H9 (cell line): Measurements from ENCODE around the gene PIM3. TPM values are rescaled to one million over a fixed set of nuclear protein-coding genes. Genes with fewer than 3 reads are reported as not detected.

Source experiments
- DNase-seq: peaks from one replicate; pipeline ENCODE4 v3.0.0-alpha.2; 2017
- H2AFZ ChIP-seq: one replicate; pipeline ENCODE4 v1.6.1; 2013; ENCODE audit warnings: mild to moderate bottlenecking, low read length, control low read depth, moderate library complexity
- H2AK5ac ChIP-seq: 2 replicates; pipeline ENCODE4 v1.6.1; 2013; ENCODE audit warnings: low read length, control low read depth, mixed read lengths; ENCODE audit not compliant: insufficient read length
- H2BK120ac ChIP-seq: one replicate; pipeline ENCODE4 v1.6.1; 2013; ENCODE audit warnings: low read depth, mild to moderate bottlenecking, low read length, control low read depth, inconsistent platforms; ENCODE audit not compliant: poor library complexity, severe bottlenecking
- H2BK12ac ChIP-seq: 2 replicates; pipeline ENCODE4 v1.6.1; 2013; ENCODE audit warnings: low read length, control low read depth, mixed read lengths, low read depth; ENCODE audit not compliant: insufficient read length
- H2BK15ac ChIP-seq: 2 replicates; pipeline ENCODE4 v1.6.1; 2013; ENCODE audit warnings: low read depth, low read length, control low read depth
- H2BK20ac ChIP-seq: one replicate; pipeline ENCODE4 v1.6.1; 2013; ENCODE audit warnings: low read depth, mild to moderate bottlenecking, low read length, control low read depth, inconsistent platforms; ENCODE audit not compliant: poor library complexity, severe bottlenecking
- H2BK5ac ChIP-seq: 2 replicates; pipeline ENCODE4 v1.6.1; 2013; ENCODE audit warnings: low read length, control low read depth, mixed read lengths; ENCODE audit not compliant: insufficient read length
- H3K14ac ChIP-seq: 2 replicates; pipeline ENCODE4 v1.6.1; 2013; ENCODE audit warnings: low read length, control low read depth; ENCODE audit not compliant: insufficient read depth
- H3K18ac ChIP-seq: 2 replicates; pipeline ENCODE4 v1.6.1; 2013; ENCODE audit warnings: low read depth, mild to moderate bottlenecking, mixed read lengths, low read length, control low read depth; ENCODE audit not compliant: insufficient read length
- H3K23ac ChIP-seq: 2 replicates; pipeline ENCODE4 v1.6.1; 2013; ENCODE audit warnings: low read length, control low read depth, mixed read lengths, low read depth; ENCODE audit not compliant: insufficient read length
- H3K23me2 ChIP-seq: 2 replicates; pipeline ENCODE4 v1.6.1; 2013; ENCODE audit warnings: low read depth, mild to moderate bottlenecking, mixed read lengths, low read length, control low read depth; ENCODE audit not compliant: insufficient read length, poor library complexity, severe bottlenecking
- H3K27ac ChIP-seq: 2 replicates; pipeline ENCODE4 v1.5.1; 2013; ENCODE audit warnings: low read length, control low read depth, mixed read lengths, low read depth; ENCODE audit not compliant: insufficient read length
- H3K27me3 ChIP-seq: 2 replicates; pipeline ENCODE4 v1.6.1; 2013; ENCODE audit warnings: low read length, control low read depth, inconsistent platforms; ENCODE audit not compliant: insufficient read depth
- H3K4ac ChIP-seq: 2 replicates; pipeline ENCODE4 v1.6.1; 2013; ENCODE audit warnings: low read depth, mild to moderate bottlenecking, control low read depth, inconsistent platforms, low read length, moderate library complexity
- H3K4me1 ChIP-seq: 2 replicates; pipeline ENCODE4 v1.6.1; 2013; ENCODE audit warnings: low read length, control low read depth, inconsistent platforms; ENCODE audit not compliant: insufficient read depth
- H3K4me2 ChIP-seq: 2 replicates; pipeline ENCODE4 v1.6.1; 2013; ENCODE audit warnings: low read length, control low read depth, mixed read lengths; ENCODE audit not compliant: insufficient read length, insufficient read depth
- H3K56ac ChIP-seq: 2 replicates; pipeline ENCODE4 v1.6.1; 2013; ENCODE audit warnings: low read depth, mild to moderate bottlenecking, mixed read lengths, low read length, control low read depth; ENCODE audit not compliant: insufficient read length
- H3K79me1 ChIP-seq: 2 replicates; pipeline ENCODE4 v1.6.1; 2013; ENCODE audit warnings: low read depth, mild to moderate bottlenecking, moderate library complexity, low read length, control low read depth, inconsistent platforms; ENCODE audit not compliant: insufficient read depth, poor library complexity, severe bottlenecking
- H3K79me2 ChIP-seq: 2 replicates; pipeline ENCODE4 v1.6.1; 2013; ENCODE audit warnings: low read length, control low read depth, inconsistent platforms; ENCODE audit not compliant: insufficient read depth
- H3K9ac ChIP-seq: 2 replicates; pipeline ENCODE4 v1.6.1; 2013; ENCODE audit warnings: low read length, control low read depth, mixed read lengths; ENCODE audit not compliant: insufficient read length; ENCODE audit errors: extremely low read depth
- H3K9me3 ChIP-seq: one replicate; pipeline ENCODE4 v1.6.1; 2013; ENCODE audit warnings: low read depth, low read length, inconsistent platforms; ENCODE audit not compliant: control insufficient read depth
- H3T11ph ChIP-seq: one replicate; pipeline ENCODE4 v1.6.1; 2013; ENCODE audit warnings: mild to moderate bottlenecking, low read length, control low read depth, inconsistent platforms
- H4K20me1 ChIP-seq: one replicate; pipeline ENCODE4 v1.6.1; 2013; ENCODE audit not compliant: control insufficient read depth, insufficient read length, insufficient read depth
- H4K5ac ChIP-seq: 2 replicates; pipeline ENCODE4 v1.6.1; 2013; ENCODE audit warnings: low read depth, mild to moderate bottlenecking, mixed read lengths, low read length, control low read depth; ENCODE audit not compliant: insufficient read length
- H4K8ac ChIP-seq: replicated peaks from 2 replicates; pipeline ENCODE4 v1.6.1; 2013; ENCODE audit warnings: low read length, control low read depth, mixed read lengths, low read depth; ENCODE audit not compliant: insufficient read length
- H4K91ac ChIP-seq: 2 replicates; pipeline ENCODE4 v1.6.1; 2013; ENCODE audit warnings: low read depth, mild to moderate bottlenecking, moderate library complexity, mixed read lengths, low read length, control low read depth; ENCODE audit not compliant: insufficient read length
- H3K27ac Mint-ChIP-seq, 3 experiments: 2 replicates in 2 of 3; 3 replicates in 1 of 3; pipeline ENCODE4 v1.8.0; 2020 to 2021; ENCODE audit warnings: mixed read lengths in 3 of 3, mild to moderate bottlenecking in 1 of 3, moderate library complexity in 1 of 3
- H3K27me3 Mint-ChIP-seq: 2 replicates; pipeline ENCODE4 v1.8.0; 2021; ENCODE audit warnings: low read depth, mild to moderate bottlenecking, moderate library complexity, mixed read lengths
- H3K36me3 Mint-ChIP-seq, 3 experiments: 2 replicates in 2 of 3; 3 replicates in 1 of 3; pipeline ENCODE4 v1.8.0; 2020 to 2021; ENCODE audit warnings: low read depth in 3 of 3, mixed read lengths in 3 of 3; ENCODE audit not compliant: insufficient read depth in 1 of 3
- H3K4me1 Mint-ChIP-seq, 2 experiments: 2 replicates each; pipeline ENCODE4 v1.8.0; 2020; ENCODE audit warnings: mixed read lengths in 2 of 2
- H3K4me3 Mint-ChIP-seq, 2 experiments: 2 replicates in 1 of 2; 3 replicates in 1 of 2; pipeline ENCODE4 v1.8.0; 2020 to 2021; ENCODE audit warnings: mild to moderate bottlenecking in 2 of 2, mixed read lengths in 2 of 2, moderate library complexity in 1 of 2
- H3K9me3 Mint-ChIP-seq, 2 experiments: 2 replicates in 1 of 2; 3 replicates in 1 of 2; pipeline ENCODE4 v1.8.0; 2020; ENCODE audit warnings: mild to moderate bottlenecking in 2 of 2, mixed read lengths in 2 of 2, moderate library complexity in 1 of 2
- WGBS: extraction: QIAGEN DNeasy Blood & Tissue Kit; methylation state at CpG from one replicate; pipeline ENCODE4 v1.1.7; 2013; ENCODE audit warnings: missing lambda C conversion rate, low lambda C conversion rate, mixed read lengths; ENCODE audit not compliant: insufficient read length; ENCODE audit errors: extremely low coverage; 5-methylcytosine and 5-hydroxymethylcytosine counted together
- total RNA-seq: library from RNA; stranded (reverse); gene quantifications from 2 replicates; pipeline ENCODE4 v1.2.1, GENCODE V29; 2021
- TF ChIP-seq, protein P1 (sequence below): fragments of 200-600 bp; sonication (generic); conservative IDR thresholded peaks from 3 replicates; pipeline ENCODE4 v1.8.0; 2021; ENCODE audit warnings: antibody characterized with exemption, mild to moderate bottlenecking

PIM3 gene
- total RNA-seq, 1 experiment from 2014 or later = 43.4 TPM

DNA sequence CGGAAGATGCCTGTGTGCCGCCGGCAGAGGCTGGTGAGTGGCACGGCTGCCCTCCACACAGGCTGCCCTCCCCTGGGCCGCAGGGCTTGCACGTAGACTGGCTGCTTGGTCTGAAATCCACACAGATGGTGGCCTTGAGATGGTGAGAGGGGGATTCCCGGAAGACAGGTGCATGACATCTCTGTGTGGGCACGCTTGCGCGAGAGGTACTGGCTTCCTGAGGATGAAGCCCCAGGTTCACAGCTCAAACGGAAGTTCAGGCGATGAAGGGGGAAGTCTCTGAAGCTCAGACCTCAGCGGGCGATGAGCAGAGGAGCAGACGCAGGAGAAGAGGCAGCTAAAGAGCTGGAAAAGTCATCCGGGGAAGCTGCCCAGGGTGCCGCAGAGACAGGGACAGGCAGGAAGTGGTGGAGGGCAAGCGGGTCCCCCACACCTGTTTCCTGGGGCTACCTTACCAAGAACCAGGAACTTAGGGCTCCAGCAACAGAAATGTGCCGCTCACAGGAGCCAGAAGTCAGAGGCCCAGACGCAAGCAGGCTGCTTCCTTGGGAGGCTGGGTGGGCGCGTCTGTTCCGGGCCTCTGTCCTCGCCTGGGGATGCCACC lies 34.9 kb upstream of the PIM3 start:
- H4K20me1 ChIP-seq = no peaks in the 10 kb centered on the region
- peak overlapping the region in 2 of 3 experiments; percentile 9 to 15; a peak in 2 of 7 replicates for H3K27ac Mint-ChIP-seq
- H3K4me1 ChIP-seq = no peaks in the 10 kb centered on the region
- peaks cover 13% of the 10 kb centered on the region for H3K27me3 Mint-ChIP-seq
- no peaks in the 10 kb centered on the region for H3K79me2 ChIP-seq
- H3K23me2 ChIP-seq = no peaks in the 10 kb centered on the region
- no peak overlapping the region for H3K18ac ChIP-seq
- no peak overlapping the region for H4K8ac ChIP-seq
- peaks cover 0 to 19% (median 4%) of the 10 kb centered on the region in 3 experiments; a peak in 6 of 7 replicates for H3K36me3 Mint-ChIP-seq
- peaks cover 0 to 8% of the 10 kb centered on the region in 2 experiments; a peak in 3 of 4 replicates for H3K4me1 Mint-ChIP-seq
- no peak overlapping the region for H3K56ac ChIP-seq
- no peak overlapping the region for H3K27ac ChIP-seq
- no peaks in the 10 kb centered on the region for H3K27me3 ChIP-seq
- no peak overlapping the region for H4K91ac ChIP-seq
- no peak overlapping the region for H2BK12ac ChIP-seq
- no peak overlapping the region for H3K4me3 Mint-ChIP-seq
- no peak overlapping the region for H2BK15ac ChIP-seq
- no peaks in the 10 kb centered on the region for H3K9me3 Mint-ChIP-seq
- H2BK120ac ChIP-seq = no peak overlapping the region
- no peak overlapping the region for H3K4me2 ChIP-seq
- H3K4ac ChIP-seq = no peak overlapping the region
- H2AK5ac ChIP-seq = no peak overlapping the region
- no peak overlapping the region for H2AFZ ChIP-seq
- no peak overlapping the region for H4K5ac ChIP-seq
- no peak overlapping the region for H2BK20ac ChIP-seq
- no peak overlapping the region for H2BK5ac ChIP-seq
- H3K9me3 ChIP-seq = no peaks in the 10 kb centered on the region
- H3K14ac ChIP-seq = no peak overlapping the region; the same call in 1 of the 2 replicates
- no peaks in the 10 kb centered on the region for H3K79me1 ChIP-seq
- no peak overlapping the region for H3K23ac ChIP-seq
- no peak overlapping the region for H3T11ph ChIP-seq
- TF ChIP-seq, protein P1, sequence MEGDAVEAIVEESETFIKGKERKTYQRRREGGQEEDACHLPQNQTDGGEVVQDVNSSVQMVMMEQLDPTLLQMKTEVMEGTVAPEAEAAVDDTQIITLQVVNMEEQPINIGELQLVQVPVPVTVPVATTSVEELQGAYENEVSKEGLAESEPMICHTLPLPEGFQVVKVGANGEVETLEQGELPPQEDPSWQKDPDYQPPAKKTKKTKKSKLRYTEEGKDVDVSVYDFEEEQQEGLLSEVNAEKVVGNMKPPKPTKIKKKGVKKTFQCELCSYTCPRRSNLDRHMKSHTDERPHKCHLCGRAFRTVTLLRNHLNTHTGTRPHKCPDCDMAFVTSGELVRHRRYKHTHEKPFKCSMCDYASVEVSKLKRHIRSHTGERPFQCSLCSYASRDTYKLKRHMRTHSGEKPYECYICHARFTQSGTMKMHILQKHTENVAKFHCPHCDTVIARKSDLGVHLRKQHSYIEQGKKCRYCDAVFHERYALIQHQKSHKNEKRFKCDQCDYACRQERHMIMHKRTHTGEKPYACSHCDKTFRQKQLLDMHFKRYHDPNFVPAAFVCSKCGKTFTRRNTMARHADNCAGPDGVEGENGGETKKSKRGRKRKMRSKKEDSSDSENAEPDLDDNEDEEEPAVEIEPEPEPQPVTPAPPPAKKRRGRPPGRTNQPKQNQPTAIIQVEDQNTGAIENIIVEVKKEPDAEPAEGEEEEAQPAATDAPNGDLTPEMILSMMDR = no peak
- no CpG with 5 or more reads among the region's 24 CpGs for WGBS
- DNase-seq = no peak
- no peak overlapping the region for H3K9ac ChIP-seq
